OCI-M2 (cell line): Measurements from ENCODE around the gene TBXT.
"Not testable (repeated sequence)": the region's sequence is repeated elsewhere in the genome, so short reads cannot be mapped to it uniquely, and the experiment has no call there.

ENCODE experiments used
- DNase-seq: peaks from one replicate; lab custom pipeline; 2025; ENCODE audit not compliant: unreplicated experiment; lab: John Stamatoyannopoulos, UW

The TBXT gene, protein sequence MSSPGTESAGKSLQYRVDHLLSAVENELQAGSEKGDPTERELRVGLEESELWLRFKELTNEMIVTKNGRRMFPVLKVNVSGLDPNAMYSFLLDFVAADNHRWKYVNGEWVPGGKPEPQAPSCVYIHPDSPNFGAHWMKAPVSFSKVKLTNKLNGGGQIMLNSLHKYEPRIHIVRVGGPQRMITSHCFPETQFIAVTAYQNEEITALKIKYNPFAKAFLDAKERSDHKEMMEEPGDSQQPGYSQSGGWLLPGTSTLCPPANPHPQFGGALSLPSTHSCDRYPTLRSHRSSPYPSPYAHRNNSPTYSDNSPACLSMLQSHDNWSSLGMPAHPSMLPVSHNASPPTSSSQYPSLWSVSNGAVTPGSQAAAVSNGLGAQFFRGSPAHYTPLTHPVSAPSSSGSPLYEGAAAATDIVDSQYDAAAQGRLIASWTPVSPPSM

DNA sequence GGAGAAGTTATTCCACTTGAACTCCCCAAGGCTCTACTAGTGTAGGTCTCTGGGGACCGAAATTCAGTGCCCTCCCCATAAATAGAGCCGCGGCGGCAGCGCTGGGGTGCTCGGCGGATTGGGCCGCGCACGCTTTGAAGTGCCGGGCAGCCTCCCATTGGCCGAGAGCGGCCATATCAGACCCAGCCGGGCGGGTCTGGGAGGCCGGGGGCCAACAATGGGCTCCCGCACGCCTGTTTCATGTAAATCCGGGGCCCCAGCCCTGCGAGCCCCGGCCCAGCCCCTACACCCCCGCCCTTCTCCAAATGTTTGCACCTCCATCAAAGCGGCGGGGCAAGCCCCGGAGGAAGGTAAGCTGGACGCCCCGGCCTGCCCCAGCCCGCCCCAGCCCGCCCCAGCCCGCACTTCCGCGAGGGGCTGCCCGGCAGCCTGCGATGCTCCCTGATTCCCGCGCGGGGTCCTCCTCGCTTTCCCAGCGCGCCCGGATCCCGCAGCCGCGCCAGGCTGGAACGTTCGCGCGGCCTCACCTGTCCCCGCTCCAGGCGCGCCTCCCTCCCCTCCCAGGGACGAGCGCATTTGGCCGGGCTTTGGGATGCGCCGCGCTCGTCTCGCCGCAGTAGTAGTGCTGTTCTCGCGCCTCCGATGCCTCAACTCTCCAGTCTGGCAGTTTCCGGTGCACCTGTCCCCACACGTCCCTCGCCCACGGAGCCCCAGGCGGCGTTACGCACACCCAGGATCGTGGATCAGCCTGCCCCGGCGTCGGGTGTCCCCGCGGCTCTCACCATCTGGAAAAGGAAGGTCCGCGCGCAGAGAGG is at the start of gene TBXT:
TBXT (minus strand) TSS at position 51 of the 815 bp plus-strand sequence. CDS start 260 bp downstream, outside the sequence.
- no peak for DNase-seq

DNA sequence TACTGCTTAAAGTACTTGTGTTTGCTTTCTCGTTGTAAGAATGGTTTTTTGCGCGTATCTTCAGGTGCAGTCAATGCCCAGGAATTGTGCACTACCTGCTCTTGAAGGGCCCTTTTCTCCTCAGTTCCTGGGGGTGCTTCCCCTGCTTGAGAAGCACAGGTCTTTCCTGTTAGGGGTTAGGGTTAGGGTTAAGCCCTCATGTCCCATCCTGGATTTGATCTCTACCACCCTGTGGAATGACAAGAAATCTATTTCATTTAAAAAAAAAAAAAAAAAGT is 39.6 kb upstream of the TBXT start:
- no peak for DNase-seq

DNA sequence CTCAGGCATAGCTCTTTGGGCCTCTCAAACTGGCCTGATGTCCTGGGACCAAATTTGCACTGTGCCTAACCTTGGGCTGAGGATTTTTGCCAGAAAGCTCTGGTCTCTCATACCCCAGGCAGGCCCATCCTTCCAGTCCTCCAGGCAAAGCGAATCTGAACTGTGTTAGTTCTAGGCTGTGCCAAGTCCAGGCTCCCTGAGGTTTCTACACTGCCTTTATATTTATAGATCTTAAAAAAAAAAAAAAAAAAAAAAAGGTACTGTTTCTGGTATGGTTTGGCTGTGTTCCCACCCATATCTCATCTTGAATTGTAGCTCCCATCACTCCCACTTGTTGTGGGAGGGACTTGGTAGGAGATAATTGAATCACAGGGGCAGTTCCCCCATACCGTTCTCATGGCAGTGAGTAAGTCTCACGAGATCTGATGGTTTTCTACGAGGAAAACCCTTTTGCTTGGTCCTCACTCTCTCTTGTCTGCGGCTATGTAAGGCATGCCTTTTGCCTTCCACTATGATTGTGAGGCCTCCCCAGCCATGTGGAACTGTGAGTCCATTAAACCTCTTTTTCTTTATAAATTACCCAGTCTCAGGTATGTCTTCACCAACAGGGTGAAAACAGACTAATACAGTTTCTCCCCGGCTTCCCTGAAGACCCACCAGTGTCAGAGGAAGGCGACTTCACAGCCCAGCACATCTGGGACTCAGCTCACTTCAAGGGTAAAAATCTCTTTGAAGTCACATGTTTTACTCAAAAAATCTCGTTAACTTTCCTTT is 39.0 kb upstream of the TBXT start:
- no peak for DNase-seq

DNA sequence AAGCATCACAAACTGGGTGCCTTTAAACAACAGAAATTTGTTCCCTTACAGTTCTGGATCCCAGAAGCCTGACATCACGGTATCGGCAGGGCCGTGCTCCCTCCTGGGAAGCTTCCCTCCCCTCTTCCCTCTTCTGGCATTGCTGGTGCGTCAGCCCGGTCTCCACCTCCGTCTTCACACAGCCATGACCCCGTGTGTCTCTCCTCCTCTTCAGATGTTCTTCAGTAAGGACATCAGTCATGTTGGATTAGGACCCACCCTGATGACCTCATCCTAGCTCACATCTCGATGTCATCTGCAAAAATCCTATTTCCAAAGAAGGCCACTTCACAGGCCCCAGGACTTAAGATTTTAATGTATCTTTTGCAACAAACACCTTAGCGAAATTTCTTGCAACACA is 38.4 kb upstream of the TBXT start:
- DNase-seq, result no peak

DNA sequence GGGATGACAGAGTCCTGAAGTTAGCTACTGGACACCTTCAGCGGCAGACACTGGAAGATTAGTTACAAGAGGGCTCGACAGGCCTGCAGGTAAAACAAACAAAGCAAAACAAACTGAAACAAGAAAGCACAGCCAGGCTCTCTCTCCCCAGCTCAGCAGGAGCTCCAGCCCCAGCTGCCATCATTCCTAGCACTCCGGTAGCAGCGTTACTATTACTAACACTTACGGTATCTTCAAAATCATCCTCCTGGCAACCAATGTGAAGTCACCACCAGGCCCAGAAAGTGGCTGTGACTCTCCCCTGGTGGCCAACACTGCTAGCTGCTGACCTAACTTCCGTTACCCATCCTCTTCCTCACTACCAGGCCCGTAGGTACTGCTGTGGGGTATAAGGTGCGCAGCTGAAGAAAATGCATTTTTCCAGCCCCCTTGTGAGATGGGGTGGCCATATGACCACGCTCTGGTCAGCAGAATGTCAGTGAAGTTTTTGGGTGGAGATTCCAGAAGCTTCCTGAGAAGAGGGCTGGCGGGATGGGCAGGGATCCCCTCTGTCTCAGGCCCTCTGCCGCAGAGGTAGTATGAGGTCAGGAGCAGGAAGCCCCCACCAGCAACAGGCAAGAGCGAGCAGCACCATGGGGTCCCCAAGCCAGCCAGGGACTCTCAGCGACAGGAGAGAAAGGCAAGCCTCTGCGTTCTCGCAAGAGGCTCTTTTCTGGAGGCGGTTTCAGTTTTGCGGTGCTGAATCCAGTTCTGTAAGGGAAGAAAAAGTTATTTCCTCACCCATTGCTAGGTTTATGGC is 37.4 kb upstream of the TBXT start:
- DNase-seq, result no peak

DNA sequence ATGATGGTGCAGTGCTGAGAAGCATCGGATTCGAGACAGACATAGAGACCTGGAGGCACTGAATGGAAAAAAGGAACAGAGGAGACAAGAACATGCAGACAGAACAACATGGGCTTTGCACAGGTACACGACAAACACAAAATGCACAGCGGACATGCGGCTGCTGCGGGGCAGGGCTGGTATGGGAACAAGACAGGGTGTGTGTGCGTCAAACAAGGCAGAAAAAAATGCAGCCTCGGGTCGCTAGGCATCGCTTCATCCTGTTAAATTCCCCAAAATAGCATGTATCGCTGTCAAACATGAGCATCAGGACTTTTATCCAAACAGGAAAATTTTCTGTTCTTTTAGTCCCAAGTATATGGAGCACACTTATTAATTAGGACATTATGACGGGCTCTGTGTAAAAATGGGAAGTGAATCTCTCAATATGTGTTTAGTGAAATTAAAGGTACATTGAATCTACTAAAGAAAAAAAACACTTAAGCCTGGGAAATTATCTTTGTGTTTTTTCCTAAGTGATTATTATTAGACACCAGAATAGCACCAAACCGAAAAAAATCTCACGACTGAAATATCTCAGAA is 36.1 kb upstream of the TBXT start:
- DNase-seq, result no peak

DNA sequence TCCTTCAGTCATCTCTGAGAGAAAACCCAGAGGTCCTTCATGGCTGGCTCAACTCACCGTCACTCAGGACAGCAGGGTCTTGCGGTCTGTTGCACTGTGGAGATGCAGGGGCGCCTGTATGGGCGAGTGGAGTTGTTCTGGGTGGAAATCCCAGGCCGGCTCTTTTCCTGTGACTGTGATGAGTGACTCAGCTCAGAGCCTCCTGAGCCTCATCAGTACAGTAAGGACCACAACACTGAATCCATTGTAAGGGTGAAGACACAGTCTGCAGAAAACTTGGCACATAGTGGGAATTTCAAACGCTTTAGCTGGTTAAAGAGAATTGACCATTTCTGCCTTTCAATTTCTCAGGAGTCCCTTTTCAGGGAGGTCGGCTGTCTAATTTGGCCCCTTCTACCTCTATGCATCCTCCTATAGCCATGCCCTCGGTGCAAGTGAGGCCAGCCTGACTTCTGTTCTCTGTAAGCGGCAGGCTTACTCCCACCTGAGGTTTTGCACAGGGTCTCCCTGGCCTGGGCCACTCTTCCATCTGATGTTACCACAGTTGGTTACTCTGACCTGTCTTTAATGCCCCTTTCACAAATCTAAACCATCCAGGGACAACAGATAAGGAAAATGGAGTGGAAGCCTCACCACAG is 35.5 kb upstream of the TBXT start:
- DNase-seq, result no peak

DNA sequence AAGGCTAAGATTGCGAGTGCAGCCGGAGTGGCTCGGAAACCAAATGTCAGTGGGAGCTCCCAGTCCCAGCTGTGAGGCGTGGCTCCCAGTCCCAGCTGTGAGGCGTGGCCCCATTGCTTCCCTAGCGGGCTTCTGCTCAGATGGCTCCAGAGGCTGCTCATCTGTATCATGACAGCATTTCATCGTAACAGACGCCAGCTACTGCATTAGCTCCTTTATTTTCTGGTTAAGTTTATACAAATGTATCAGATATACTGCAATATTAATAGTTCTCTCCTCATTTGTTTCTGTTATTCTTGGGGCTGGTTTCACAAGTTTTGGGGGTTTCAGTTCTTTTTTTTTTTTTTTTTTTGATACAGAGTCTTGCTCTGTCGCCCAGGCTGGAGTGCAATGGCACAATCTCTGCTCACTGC is 34.7 kb upstream of the TBXT start:
- DNase-seq, result no peak

DNA sequence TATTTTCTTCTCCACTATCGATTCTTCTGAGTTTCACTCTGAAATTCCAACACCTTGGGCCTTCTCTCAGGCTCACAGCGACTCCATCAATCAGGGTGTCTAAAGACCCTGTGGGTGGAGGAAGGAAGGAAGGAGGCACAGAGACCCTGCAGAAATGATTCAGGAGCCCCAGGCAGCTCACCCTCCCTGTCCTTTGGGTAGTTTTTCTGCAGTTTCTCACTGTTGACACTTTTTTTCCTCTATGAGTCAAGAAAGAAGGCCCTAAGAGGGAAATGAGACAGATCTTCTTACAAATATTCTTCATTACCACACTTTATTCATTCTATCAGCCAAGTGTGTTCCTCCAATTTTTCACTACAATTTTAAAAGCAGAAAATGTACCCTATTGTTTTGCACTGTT is 34.2 kb upstream of the TBXT start:
- no peak for DNase-seq

DNA sequence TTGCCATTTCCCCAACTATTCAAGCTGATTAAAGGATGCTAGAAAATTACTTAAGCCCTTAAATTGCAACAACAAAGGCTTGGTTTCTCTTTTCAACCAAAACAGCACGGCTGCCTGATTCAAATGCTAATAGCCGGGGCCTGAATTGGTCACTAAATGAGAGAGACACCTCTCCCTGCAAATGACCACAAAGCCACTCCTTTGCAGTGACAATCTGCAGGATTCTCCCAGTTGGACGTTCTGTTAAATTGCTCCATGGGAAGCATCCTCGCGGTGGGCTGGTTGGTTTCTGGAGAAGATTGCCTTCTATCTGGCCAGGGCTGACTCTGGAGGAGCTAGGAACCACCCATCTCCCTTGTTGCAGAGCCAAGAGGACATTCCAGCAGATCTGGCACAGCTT is 29.7 kb upstream of the TBXT start:
- no peak for DNase-seq

DNA sequence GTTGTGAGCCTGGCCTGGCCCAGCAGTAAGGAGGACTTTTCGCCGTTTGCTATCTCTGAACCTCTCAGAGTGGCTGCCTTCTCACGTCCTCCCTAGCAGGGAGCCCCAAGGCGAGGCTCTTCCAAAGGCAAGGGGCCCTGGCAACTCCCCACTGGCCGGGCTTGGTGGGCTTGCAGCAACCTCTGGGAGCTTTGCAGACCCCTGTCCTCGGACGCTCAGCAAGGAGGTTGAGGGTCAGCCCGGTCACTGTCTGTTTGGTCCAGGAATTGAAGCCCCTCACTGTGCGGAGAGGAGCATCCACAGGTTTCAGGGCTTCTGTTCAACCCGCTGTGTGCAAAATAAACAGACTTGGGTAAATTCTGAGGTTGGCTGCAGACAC is 28.2 kb upstream of the TBXT start:
- DNase-seq, result no peak

DNA sequence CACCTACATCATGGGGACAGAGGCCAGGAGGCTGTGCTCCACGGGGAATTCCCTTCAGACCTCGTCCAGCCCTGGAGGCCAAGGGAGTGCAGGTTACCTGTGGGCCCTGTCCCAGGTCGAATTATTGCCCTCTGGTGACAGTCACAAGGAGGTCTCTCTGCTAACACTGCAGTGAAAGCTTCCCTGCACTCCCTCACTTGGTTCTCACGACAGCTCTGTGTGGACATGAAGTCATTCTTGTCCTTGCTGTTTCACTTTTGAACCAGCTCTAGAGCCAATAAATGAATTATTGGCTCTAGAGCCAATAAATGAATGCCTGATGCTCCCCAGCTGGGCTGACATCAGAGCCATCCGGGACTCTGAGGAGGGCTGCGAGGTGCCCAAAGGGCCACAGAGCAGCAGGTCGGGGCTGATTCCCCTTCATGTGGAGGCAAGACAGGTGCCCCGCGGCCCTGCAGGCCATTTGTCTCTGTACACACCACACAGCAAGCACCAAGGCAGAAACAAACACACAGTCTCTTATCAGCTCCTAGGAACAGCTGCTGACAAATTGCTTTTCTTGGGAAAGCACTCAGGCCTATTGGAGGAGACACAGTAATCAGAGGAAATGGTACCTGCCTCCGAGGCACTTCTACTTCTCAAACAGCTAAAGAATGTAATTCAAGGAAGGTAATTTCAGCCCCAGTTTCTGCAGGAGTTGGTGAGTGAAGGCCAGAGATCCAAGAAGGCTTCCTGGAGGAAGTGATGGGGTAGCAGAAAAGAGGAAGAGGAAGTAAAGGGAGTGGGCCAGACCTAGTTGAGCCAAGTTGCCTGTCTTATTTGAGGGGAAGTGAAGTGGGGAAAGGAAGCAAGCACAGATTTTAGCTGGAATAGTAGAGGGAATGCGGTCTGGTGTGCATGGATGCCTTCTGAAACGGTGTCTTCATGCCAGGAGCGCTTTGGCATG is 27.5 kb upstream of the TBXT start:
- no peak for DNase-seq

DNA sequence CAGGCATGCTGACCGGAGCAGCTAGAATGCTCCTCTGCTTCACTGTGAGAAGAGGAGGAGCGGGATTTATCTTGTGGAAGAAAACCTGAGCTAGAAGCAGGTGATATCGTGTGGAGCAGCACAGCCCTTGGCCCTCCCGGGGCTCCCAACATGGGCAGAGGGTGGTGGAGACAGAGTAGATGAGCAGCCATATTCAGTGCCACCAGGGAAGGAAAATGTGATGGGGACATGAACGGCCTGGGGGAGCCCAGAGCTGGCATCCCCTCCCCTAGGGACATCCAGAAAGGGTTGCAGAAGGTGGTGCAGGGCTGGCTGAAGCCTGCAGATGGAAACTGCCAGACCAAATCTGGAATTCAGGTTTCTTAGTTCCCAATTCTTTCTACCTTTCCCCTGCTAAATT is 24.9 kb upstream of the TBXT start:
- DNase-seq, result no peak

DNA sequence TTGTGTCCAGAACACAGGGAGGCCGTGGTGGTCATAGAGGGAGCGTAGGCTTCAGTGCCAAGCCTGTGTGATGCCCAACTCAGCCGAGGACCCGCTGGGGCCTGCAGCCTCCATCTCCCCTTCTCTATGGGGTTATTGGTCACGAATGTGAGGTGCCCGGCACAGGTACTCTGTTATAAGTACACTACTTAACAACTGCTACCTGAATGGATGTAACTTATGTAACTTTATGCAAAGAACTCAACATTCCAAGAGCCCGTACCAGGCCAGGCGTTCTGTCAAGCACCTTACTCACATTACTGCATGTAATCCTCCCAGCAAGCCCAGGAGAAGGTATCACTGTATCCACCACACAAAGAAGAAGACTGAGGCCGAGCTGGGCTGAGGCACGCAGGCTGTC is 24.5 kb upstream of the TBXT start:
- DNase-seq, result no peak

DNA sequence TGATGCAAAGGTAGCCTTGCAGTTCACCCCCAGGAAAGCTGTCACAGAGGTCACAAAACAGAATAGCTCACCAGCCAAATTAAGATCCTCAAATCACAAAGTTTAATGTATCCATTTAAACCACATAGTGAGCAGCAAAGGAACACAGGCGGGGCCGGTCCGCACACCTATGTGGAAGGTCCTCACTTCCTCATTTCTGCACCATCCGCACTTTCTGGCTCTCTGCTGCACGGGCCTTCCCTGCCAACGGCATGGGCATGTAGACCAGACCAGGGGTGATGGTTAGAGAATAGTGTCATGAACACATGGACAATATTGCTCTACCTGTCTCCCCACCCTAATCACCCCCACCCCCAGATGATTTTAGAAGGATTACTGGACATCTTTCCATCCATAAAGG is 12.1 kb upstream of the TBXT start:
- no peak for DNase-seq

DNA sequence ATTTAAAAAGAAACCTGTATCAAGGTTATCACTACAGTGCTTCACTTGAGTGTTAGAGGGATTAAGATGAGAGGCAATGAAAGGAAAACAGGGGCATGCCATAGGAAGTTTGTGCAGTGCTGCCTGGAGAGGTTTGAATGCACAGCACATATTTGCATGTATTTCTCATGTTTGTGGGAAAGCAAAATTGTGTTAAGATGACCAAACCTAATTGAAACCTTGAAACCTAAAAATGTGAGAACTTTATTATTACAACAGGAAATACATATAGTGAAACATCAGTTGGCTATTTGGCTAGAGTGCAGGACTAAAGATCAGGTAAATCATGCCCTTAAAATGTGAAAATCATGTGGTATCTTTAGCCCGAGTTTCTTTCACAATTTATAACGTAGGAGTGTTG is 8.5 kb upstream of the TBXT start:
- no peak for DNase-seq

DNA sequence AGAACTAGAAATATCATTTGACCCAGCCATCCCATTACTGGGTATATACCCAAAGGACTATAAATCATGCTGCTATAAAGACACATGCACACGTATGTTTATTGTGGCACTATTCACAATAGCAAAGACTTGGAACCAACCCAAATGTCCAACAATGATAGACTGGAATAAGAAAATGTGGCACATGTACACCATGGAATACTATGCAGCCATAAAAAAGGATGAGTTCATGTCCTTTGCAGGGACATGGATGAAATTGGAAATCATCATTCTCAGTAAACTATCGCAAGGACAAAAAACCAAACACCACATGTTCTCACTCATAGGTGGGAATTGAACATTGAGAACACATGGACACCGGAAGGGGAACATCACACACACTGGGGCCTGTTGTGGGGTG is 7.4 kb upstream of the TBXT start:
- not testable (repeated sequence) for DNase-seq

DNA sequence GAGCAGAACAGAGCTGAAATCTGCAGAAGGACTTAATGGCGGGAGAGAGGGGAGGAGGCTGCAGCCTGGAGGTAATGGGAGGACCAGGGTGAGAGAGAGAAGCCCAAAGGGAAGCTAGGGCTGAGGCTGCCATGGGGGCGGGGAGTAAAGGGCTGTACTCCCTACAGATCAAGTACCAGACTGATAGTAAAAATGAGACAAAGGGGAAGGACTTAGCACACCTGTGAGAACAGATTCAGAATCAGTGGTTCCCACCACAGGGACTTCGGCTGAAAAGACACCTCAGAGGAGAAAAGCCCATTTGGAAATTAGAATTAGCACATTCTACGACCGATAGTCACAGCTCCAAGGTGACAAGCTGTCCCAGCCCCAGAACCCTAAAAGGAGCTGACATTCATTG is 6.4 kb upstream of the TBXT start:
- DNase-seq, result no peak

DNA sequence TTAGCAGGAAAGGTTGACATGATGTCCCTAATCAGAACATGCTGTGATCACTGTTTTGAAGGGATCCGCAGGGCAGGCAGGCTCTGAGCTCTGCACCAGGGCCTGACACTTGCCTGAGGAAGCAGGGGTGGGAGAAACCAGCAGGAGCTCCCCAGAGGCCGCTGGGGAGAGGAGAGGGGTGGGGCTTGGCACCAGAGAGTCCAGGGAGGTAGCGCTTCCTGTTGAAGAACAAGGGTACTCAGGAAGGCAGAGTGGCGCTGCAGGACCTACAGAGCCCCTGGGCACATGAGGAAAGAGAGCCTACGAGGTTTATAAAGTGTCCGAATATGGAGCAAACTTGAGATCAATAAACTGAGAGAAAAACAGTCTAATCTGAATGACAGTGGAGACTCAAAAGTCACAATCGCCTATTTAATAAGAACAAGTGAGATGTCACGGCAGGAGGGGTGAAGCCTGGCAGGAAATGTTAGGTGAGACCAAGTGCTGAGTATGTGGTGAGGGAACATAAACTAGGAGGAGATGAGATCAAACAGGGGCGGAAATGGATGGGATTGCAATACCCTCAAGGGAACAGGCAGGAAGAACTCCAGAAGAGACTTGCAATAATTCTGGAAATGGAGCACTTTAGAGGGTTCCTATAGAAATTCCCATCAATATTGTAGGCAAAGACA is 5.8 kb upstream of the TBXT start:
- no peak for DNase-seq
